ENCODE measurements around the gene GRID2. TPM values are rescaled to one million over a fixed set of nuclear protein-coding genes. Genes with fewer than 3 reads are reported as not detected.

GRID2 gene
- total and polyA plus RNA-seq, 10 of the 15 experiments (the other 5 are each of a cell fraction or from before 2014, with no cell fraction given), result not detected

- TF ChIP-seq CUX1 (IDR thresholded peaks at IDR 0.05; ENCODE audit: insufficient replicate concordance, low read depth, low read length), result no peak
Measured at GRCh38 chr4:93116624-93117023, 812.9 kb downstream of the GRID2 start (continued).

- Histone ChIP-seq H3K9me3 (replicated peaks; ENCODE audit: control insufficient read depth, insufficient read depth, low read length) (no peaks in the 10 kb centered on the region), H3K27me3 (replicated peaks in 1 of 2; ENCODE audit: control insufficient read depth in 2 of 2, insufficient read depth in 2 of 2, low read length in 1 of 2) (no peaks in the 10 kb centered on the region), H3K4me1 (ENCODE audit: control insufficient read depth, insufficient read depth, low read length) (no peaks in the 10 kb centered on the region), H3K79me2 (ENCODE audit: control insufficient read depth, insufficient read depth, low read length) (no peaks in the 10 kb centered on the region), H3K27ac (ENCODE audit: control insufficient read depth, insufficient read depth) (no peak overlapping the region), H3K9ac (ENCODE audit: control insufficient read depth, insufficient read depth, low read length) (no peak overlapping the region), H3K4me3 (no peak overlapping the region), H2AFZ (ENCODE audit: control insufficient read depth, low read depth, low read length) (no peak overlapping the region), H4K20me1 (ENCODE audit: control insufficient read depth, insufficient read depth) (no peaks in the 10 kb centered on the region), H3K4me2 (ENCODE audit: control insufficient read depth, insufficient read depth) (no peak overlapping the region), H3K36me3 (ENCODE audit: control insufficient read depth in 2 of 2, insufficient read depth in 2 of 2, low read length in 1 of 2) (no peaks in the 10 kb centered on the region)
- ATAC-seq (peak; percentile 54), FAIRE-seq (no peak), DNase-seq (ENCODE audit: low read depth, low spot score) (no peak)
- ChIA-PET SMC1A (ENCODE audit: uncharacterized antibody, unreplicated experiment) (interaction anchor here (1.1 kb wide), 1 partner anchor 14 kb away, joined by 3 read pairs; no protein-coding TSS in a partner anchor), RAD21 (ENCODE audit: unreplicated experiment) (interaction anchor here (1.0 kb wide), 1 partner anchor 14 kb away, joined by 4 read pairs; no protein-coding TSS in a partner anchor), CTCF (no interaction called here), POLR2A (no interaction called here)
- in situ Hi-C loops (cut with MboI), result no loop called here
- intact Hi-C loops (cut with micrococcal nuclease; ENCODE audit: unreplicated experiment), result no loop called here
- WGBS (ENCODE audit: insufficient coverage, insufficient replicate concordance, low lambda C conversion rate, missing lambda C conversion rate), result 44% methylated on average over 2 of the region's 2 CpGs
- TF ChIP-seq POLR2AphosphoS2 (IDR thresholded peaks at IDR 0.05; ENCODE audit: low read depth, low read length) (no peak), MXI1 (IDR thresholded peaks at IDR 0.05; ENCODE audit: low read depth, low read length) (no peak), POLR2A (IDR thresholded peaks at IDR 0.05; ENCODE audit: low read depth, low read length) (no peak), SUPT20H (IDR thresholded peaks at IDR 0.05; ENCODE audit: borderline replicate concordance, control insufficient read depth, low read depth, low read length) (no peak)
- TF ChIP-seq, protein P1, sequence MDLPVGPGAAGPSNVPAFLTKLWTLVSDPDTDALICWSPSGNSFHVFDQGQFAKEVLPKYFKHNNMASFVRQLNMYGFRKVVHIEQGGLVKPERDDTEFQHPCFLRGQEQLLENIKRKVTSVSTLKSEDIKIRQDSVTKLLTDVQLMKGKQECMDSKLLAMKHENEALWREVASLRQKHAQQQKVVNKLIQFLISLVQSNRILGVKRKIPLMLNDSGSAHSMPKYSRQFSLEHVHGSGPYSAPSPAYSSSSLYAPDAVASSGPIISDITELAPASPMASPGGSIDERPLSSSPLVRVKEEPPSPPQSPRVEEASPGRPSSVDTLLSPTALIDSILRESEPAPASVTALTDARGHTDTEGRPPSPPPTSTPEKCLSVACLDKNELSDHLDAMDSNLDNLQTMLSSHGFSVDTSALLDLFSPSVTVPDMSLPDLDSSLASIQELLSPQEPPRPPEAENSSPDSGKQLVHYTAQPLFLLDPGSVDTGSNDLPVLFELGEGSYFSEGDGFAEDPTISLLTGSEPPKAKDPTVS (IDR thresholded peaks at IDR 0.05; ENCODE audit: low read depth, low read length), result no peak
- no TSS peak for BruUV-seq (replicated peaks)
Measured at GRCh38 chr4:93127489-93127888, 823.7 kb downstream of the GRID2 start.

Measured in GM12878 (cell line).